ENCODE results near the gene DNM2.

- TF ChIP-seq POLR2A (IDR thresholded peaks at IDR 0.05) (no peak), POLR2AphosphoS5 (IDR thresholded peaks at IDR 0.05) (no peak), EP300 (IDR thresholded peaks at IDR 0.05) (no peak)
- TF ChIP-seq, protein P1, sequence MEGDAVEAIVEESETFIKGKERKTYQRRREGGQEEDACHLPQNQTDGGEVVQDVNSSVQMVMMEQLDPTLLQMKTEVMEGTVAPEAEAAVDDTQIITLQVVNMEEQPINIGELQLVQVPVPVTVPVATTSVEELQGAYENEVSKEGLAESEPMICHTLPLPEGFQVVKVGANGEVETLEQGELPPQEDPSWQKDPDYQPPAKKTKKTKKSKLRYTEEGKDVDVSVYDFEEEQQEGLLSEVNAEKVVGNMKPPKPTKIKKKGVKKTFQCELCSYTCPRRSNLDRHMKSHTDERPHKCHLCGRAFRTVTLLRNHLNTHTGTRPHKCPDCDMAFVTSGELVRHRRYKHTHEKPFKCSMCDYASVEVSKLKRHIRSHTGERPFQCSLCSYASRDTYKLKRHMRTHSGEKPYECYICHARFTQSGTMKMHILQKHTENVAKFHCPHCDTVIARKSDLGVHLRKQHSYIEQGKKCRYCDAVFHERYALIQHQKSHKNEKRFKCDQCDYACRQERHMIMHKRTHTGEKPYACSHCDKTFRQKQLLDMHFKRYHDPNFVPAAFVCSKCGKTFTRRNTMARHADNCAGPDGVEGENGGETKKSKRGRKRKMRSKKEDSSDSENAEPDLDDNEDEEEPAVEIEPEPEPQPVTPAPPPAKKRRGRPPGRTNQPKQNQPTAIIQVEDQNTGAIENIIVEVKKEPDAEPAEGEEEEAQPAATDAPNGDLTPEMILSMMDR (IDR thresholded peaks at IDR 0.05), result no peak
These were observed 102.3 kb downstream of the DNM2 start for GRCh38 chr19:10820173-10820572.
